SJCRH30 (cell line): ENCODE data around the gene RAP2B. TPM values are rescaled to one million over a fixed set of nuclear protein-coding genes. Genes with fewer than 3 reads are reported as not detected.
"Not testable (repeated sequence)": the region's sequence is repeated elsewhere in the genome, so short reads cannot be mapped to it uniquely, and the experiment has no call there.

Experiments
- DNase-seq, 2 experiments: peaks; one replicate each; pipeline ENCODE4 v3.0.0-alpha.2; 2015 to 2020
- H3K27ac ChIP-seq: fragments of 250-450 bp; sonication (Bioruptor Pico); 2 replicates; pipeline ENCODE4 v1.5.1; 2020; ENCODE audit warnings: mild to moderate bottlenecking, moderate library complexity
- H3K27me3 ChIP-seq: fragments of 250-450 bp; sonication (Bioruptor Pico); 2 replicates; pipeline ENCODE4 v1.5.1; 2020; ENCODE audit warnings: mild to moderate bottlenecking, moderate library complexity
- H3K36me3 ChIP-seq: fragments of 250-450 bp; sonication (Bioruptor Pico); 2 replicates; pipeline ENCODE4 v1.5.1; 2020; ENCODE audit warnings: mild to moderate bottlenecking, moderate library complexity
- H3K4me1 ChIP-seq: fragments of 250-450 bp; sonication (Bioruptor Pico); 2 replicates; pipeline ENCODE4 v1.5.1; 2020; ENCODE audit warnings: mild to moderate bottlenecking, moderate library complexity
- H3K4me3 ChIP-seq: fragments of 250-450 bp; sonication (Bioruptor Pico); 2 replicates; pipeline ENCODE4 v1.5.1; 2020; ENCODE audit warnings: mild to moderate bottlenecking, moderate library complexity
- H3K9me3 ChIP-seq: fragments of 250-450 bp; sonication (Bioruptor Pico); replicated peaks from 2 replicates; pipeline ENCODE4 v1.5.1; 2020; ENCODE audit warnings: mild to moderate bottlenecking, moderate library complexity
- total RNA-seq: library from RNA; depleted of rRNA; stranded (reverse); fragments of >200 nt; shearing (Covaris generic); gene quantifications from 2 replicates; pipeline ENCODE4 v1.2.3, GENCODE V29; 2014; rRNA removed

Gene RAP2B
- total RNA-seq, result 13.7 and 13.9 TPM in 2 replicates

DNA sequence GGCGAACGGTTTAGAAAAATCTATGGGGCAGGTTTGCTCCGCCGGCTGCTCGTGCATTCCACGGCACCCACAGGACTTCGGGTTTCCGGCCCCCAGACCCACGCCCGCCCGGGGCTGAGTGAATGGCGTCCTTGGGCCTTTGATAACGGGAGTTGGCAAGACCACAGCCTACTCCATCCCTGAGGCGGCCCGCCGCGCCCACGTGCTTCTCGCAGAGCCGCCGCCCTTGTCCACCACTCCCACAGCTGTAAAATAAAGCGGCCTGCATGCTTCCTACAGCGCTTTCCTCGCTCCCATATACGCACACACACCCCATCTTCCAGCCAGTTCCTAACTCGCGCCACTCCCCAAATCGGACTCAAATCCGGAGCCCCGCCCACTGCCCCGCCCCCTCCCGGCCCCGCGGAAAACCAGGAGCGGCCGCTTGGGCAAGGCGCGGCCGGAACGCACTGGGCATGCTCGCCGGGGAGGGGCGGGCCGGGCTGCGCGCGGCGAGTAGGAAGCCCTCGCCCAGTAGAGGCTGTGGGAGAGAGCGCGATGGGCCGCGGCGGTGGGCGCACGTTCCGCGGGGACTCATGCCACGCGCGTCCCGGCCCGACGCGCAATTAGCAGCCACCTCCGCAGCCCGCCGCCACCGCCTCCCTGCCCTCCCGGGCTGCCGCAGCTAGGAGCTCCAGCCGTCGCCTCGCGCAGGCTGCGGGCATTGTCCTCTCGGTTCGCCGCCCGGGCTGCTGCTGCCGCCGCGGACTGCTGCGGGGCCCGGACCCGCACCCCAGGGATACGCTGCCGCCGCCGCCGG, at the start of gene RAP2B:
Gene RAP2B (plus strand): TSS at position 513 of the 799 bp plus-strand sequence. CDS start 468 bp downstream, outside the sequence.
- Histone ChIP-seq H3K4me1 (no peaks in the 10 kb centered on the region; the same call in 1 of the 2 replicates), H3K36me3 (peaks cover 7% of the 10 kb centered on the region; the same call in 1 of the 2 replicates), H3K9me3 (no peaks in the 10 kb centered on the region), H3K4me3 (peak within 1 kb of the TSS; percentile 81), H3K27me3 (no peaks in the 10 kb centered on the region), H3K27ac (peak within 1 kb of the TSS; percentile 98)
- DNase-seq, result peak; percentile 92 to 93

DNA sequence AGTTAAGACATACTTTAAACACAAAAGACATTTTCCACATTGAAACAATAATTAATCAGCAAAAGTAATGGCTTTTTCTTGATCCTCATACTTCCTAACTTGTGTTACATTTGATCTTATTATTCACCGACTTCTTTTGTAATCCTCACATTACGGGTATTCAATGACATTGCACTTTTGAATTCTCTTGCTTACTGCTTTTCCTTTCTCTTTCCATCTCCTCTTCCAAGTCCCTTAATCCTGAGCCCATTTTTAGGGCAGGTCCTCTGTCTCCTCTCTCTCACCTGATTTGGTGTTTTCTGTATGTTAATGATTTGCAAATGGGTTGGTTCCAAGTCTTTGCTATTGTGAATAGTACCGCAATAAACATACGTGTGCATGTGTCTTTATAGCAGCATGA, 48.5 kb upstream of the RAP2B start:
- H3K27ac ChIP-seq, result no peak overlapping the region
- H3K27me3 ChIP-seq, result no peaks in the 10 kb centered on the region
- no peaks in the 10 kb centered on the region for H3K9me3 ChIP-seq
- H3K4me3 ChIP-seq, result no peak overlapping the region
- no peaks in the 10 kb centered on the region for H3K36me3 ChIP-seq
- DNase-seq, result no peak
- no peaks in the 10 kb centered on the region for H3K4me1 ChIP-seq

DNA sequence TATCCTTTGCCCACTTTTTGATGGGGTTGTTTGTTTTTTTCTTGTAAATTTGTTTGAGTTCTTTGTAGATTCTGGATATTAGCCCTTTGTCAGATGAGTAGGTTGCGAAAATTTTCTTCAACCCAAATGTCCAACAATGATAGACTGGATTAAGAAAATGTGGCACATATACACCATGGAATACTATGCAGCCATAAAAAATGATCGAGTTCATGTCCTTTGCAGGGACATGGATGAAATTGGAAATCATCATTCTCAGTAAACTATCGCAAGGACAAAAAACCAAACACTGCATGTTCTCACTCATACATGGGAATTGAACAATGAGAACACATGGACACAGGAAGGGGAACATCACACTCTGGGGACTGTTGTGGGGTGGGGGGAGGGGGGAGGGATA, 47.8 kb upstream of the RAP2B start:
- not testable (repeated sequence) for H3K9me3 ChIP-seq, H3K36me3 ChIP-seq, H3K27ac ChIP-seq, H3K27me3 ChIP-seq, DNase-seq, H3K4me3 ChIP-seq, H3K4me1 ChIP-seq

DNA sequence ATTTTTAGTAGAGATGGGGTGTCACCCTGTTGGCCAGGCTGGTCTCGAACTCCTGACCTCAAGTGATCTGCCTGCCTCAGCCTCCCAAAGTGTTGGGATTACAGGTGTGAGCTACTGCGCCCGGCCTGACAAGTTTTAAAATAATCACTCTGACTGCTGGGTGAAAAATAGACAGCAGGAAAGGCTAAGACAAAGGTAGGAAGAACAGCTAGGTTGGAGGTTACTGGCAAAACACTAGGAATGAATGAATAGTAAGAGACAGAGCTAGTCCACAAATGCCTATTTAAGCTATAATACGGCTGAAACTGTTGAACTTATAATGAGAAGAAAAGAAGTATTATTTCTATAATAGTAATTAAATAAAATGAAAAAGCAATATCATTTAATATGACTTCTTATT, 46.7 kb upstream of the RAP2B start:
- Histone ChIP-seq H3K27me3 (no peaks in the 10 kb centered on the region), H3K27ac (no peak overlapping the region), H3K4me3 (no peak overlapping the region), H3K9me3 (no peaks in the 10 kb centered on the region), H3K36me3 (no peaks in the 10 kb centered on the region), H3K4me1 (no peaks in the 10 kb centered on the region)
- DNase-seq, result no peak

DNA sequence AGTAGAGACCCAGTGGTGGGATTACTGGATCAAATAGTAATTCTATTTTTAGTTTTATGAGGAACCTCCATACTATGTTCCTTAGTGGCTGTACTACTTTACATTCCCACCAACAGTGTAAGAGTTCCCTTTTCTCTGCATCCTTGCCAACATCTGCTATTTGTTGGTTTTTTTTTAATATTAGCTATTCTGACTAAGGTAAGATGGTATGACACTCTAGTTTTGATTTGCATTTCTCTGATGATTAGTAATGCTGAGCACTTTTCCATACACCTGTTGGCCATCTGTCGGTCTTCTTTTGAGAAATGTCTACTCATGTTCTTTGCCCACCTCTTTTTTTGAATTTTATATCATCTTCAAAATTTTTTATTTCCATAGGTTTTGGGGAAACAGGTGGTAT, 34.2 kb upstream of the RAP2B start:
- Histone ChIP-seq H3K9me3 (no peaks in the 10 kb centered on the region), H3K4me1 (no peaks in the 10 kb centered on the region), H3K4me3 (no peak overlapping the region), H3K27me3 (no peaks in the 10 kb centered on the region), H3K27ac (no peak overlapping the region), H3K36me3 (no peaks in the 10 kb centered on the region)
- no peak for DNase-seq

DNA sequence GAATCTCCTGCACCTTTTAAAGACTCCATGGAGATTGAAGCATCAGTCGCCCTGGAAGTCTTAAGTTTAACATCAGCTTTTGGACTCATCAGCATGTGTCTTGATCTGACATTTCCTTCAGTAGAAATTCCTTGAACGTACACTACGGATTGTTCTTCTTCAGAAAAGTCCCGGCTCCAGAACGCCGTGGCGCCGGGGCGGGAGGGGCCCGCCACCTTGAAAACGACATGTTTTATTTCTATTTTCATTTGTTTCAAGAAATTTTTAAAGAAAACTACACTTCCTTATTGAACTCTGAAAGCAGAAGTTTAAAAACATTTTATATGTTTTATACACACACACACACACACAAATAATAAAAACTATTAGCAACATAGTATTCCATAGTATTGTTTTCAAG, 32.6 kb upstream of the RAP2B start:
- no peak overlapping the region for H3K27ac ChIP-seq

DNA sequence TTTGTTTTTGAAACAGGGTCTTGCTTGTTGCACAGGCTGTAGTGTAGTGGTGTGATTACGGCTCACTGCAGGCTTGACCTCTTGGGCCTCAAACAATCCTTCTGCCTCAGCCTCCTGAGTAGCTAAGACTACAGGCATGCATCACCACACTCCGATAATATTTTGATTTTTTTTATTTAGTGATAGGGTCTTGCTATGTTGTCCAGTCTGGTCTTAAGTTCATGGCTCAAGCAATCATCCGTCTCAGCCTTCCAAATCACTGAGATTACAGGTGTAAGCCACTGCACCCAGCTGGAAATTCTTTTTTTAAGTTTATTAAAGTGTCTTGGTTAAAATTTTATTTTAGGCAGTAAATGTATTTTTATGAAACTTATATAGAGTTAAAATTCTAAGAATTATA, 32.2 kb upstream of the RAP2B start:
- H3K4me1 ChIP-seq, result no peaks in the 10 kb centered on the region
- no peak overlapping the region for H3K27ac ChIP-seq
- H3K4me3 ChIP-seq, result no peak overlapping the region

More for the DNA sequence above, 32.6 kb upstream of the RAP2B start:
- Histone ChIP-seq H3K4me3 (no peak overlapping the region), H3K9me3 (no peaks in the 10 kb centered on the region), H3K27me3 (no peaks in the 10 kb centered on the region), H3K4me1 (no peaks in the 10 kb centered on the region), H3K36me3 (no peaks in the 10 kb centered on the region)
- DNase-seq, result no peak

DNA sequence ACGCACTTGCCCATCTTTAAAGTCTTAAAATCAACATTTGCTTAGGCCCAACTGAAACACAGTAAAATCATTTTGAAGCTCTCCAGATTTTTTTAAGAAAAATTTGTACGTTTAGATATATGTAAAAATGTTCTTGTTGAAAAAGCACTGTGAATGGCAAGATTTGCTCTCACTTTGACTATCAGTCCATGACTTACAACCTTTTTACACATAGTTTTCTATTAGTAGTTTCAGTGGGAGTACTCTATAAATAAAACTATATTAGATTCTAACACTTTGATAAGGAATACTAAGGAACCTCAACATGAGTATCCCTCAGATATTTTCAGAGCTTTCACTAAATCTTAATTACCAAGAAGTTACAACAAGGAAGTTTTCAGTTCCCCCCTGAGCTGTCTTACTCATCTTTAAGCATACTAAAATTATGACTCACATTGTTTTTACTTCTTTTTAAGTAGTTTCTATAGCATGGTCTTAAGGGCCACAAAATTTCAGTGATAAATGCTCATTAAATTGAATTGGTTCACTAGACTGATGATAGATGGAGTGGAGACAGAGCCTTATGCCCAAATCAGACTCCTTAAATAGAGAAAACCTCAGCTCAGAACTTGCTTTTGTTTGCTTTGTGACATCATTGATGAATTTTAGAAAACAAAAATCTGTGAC, 31.6 kb upstream of the RAP2B start:
- Histone ChIP-seq H3K4me1 (no peaks in the 10 kb centered on the region), H3K27ac (no peak overlapping the region), H3K9me3 (no peaks in the 10 kb centered on the region), H3K4me3 (no peak overlapping the region), H3K27me3 (no peaks in the 10 kb centered on the region), H3K36me3 (no peaks in the 10 kb centered on the region)
- no peak for DNase-seq

More for the DNA sequence above, 32.2 kb upstream of the RAP2B start:
- no peak for DNase-seq
- no peaks in the 10 kb centered on the region for H3K27me3 ChIP-seq
- no peaks in the 10 kb centered on the region for H3K36me3 ChIP-seq
- H3K9me3 ChIP-seq, result no peaks in the 10 kb centered on the region

DNA sequence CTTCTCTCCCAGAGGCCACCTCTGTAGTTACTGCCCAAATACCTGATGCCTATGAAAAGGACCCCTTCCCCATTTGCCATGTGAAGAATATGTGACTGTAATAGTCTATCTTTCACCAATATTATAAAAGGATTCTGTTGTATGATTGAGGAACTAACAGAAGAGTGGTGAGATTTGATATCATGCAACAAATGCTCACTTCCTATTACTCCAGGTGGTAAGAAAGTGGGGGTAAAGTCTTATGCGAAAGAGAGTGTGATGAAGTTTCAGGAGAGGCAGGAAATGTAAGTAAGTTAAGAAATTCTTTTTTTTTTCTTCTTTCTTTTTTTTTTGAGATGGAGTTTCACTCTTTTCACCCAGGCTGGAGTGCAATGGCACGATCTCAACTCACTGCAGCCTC, 24.4 kb upstream of the RAP2B start:
- no peak for DNase-seq
- H3K4me1 ChIP-seq, result peaks cover 14% of the 10 kb centered on the region; the same call in 1 of the 2 replicates
- H3K9me3 ChIP-seq, result no peaks in the 10 kb centered on the region
- no peaks in the 10 kb centered on the region for H3K27me3 ChIP-seq
- no peaks in the 10 kb centered on the region for H3K36me3 ChIP-seq
- no peak overlapping the region for H3K27ac ChIP-seq
- H3K4me3 ChIP-seq, result no peak overlapping the region

DNA sequence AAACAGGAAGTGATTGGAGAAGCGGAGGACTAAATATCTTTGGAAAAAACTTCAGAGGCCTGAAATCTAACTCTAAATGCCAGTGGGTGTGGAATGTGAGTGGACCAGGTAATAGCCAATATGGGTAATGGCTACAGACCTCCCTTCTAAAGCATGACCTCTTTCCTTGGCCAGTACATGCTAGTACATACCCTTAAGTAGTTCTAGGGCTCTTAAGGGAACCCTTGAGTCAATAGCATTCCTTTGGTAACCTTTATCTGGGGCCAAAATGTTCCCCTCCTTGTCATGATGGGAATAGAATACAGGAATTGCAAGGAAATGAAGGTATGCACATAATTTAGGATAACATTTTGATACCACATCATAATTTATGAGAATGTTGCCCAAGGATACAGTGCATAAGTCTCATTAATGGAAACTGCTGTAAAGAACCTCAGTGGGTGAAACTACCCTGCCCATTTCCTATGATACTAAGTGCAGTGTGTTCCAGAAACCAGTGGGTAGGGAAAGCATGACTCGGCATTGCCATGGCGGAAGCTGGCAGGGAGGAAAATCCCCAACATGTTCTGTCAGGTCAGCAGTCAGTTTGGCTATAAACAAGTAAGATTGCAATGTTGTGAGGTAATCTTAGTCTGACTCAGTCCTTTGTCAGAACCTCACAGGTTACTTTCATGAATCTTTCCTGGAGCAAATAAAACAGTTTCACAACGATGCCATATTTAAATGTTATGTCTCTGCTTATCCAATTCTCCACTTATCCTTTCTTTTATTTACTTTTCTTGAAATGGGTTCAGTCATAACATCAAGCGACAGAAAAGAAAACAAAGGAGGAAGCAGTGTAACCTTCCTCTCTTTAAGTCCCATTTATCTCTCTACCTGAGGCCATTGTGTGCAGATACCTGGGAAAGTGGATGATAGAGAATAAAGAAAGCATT, 23.5 kb upstream of the RAP2B start:
- Histone ChIP-seq H3K36me3 (no peaks in the 10 kb centered on the region), H3K4me3 (no peak overlapping the region), H3K27me3 (no peaks in the 10 kb centered on the region), H3K27ac (peak overlapping the region; percentile 19; the same call in 1 of the 2 replicates), H3K9me3 (no peaks in the 10 kb centered on the region), H3K4me1 (peaks cover 14% of the 10 kb centered on the region; the same call in 1 of the 2 replicates)
- peak; percentile 21 to 28 for DNase-seq

DNA sequence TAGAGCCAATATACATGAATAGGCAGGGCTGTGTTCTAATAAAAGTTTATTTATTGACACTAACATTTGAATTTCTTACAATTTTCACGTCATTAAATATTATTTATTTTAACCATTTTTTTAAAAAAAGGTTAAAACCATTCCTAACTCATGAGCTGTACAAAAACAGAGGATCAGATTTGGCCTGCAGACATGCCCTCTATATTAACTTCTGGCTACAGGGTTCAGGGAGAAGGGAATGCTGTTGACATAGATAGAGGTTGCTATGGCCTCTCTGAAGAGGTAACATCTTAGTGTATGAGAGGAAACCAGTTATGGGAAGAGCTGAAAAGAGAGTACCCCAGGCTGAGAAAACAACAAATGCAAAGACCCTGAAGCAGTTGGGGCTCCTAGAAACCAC, 19.1 kb upstream of the RAP2B start:
- peaks cover 24% of the 10 kb centered on the region; the same call in 1 of the 2 replicates for H3K4me1 ChIP-seq
- DNase-seq, result no peak

DNA sequence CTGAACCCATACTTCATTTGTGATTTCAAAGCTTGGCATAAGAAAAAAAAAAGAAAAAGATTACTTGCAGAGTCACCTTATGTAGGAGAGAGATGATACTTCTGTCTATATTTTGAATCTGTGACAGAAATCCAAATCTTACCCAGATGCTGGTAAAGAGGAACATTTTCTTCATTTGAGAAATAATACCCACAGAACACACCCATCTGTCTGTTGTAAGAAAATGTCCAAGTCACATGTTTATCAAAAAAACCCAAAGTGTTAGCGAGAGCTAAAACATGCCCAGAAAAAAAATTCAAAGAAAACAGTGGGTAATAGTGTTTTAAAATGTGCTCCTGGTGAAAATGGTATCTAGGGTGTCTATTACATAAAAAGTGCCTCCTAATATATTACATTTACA, 18.0 kb upstream of the RAP2B start:
- no peak overlapping the region for H3K27ac ChIP-seq
- no peaks in the 10 kb centered on the region for H3K27me3 ChIP-seq
- H3K9me3 ChIP-seq, result no peaks in the 10 kb centered on the region
- H3K4me3 ChIP-seq, result no peak overlapping the region
- DNase-seq, result no peak
- H3K36me3 ChIP-seq, result no peaks in the 10 kb centered on the region
- H3K4me1 ChIP-seq, result peaks cover 14% of the 10 kb centered on the region; the same call in 1 of the 2 replicates

More for the DNA sequence above, 19.1 kb upstream of the RAP2B start:
- H3K36me3 ChIP-seq, result no peaks in the 10 kb centered on the region
- H3K27me3 ChIP-seq, result no peaks in the 10 kb centered on the region
- H3K9me3 ChIP-seq, result no peaks in the 10 kb centered on the region
- H3K4me3 ChIP-seq, result no peak overlapping the region
- no peak overlapping the region for H3K27ac ChIP-seq

DNA sequence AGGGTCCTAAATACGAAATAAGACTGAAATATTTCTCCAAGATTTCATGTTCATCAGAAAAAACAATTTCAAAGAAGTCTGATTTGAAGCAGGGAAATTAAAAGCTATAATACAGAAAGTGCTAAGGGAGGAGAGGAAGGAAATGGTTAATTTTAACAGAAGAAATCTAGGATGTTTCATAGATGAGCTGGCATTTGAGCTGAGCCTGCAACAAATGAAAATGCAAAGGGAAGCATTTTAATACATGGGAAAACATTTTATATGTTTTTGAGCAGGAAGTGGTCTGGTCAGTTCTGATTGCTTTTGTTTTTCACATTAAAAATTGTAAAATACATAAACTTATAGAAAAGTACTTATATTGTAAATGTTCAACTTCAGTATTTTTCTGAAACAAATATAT, 17.2 kb upstream of the RAP2B start:
- no peaks in the 10 kb centered on the region for H3K27me3 ChIP-seq
- no peak overlapping the region for H3K27ac ChIP-seq
- H3K9me3 ChIP-seq, result no peaks in the 10 kb centered on the region
- DNase-seq, result no peak
- no peak overlapping the region for H3K4me3 ChIP-seq
- H3K4me1 ChIP-seq, result peaks cover 13% of the 10 kb centered on the region; the same call in 1 of the 2 replicates
- H3K36me3 ChIP-seq, result no peaks in the 10 kb centered on the region

DNA sequence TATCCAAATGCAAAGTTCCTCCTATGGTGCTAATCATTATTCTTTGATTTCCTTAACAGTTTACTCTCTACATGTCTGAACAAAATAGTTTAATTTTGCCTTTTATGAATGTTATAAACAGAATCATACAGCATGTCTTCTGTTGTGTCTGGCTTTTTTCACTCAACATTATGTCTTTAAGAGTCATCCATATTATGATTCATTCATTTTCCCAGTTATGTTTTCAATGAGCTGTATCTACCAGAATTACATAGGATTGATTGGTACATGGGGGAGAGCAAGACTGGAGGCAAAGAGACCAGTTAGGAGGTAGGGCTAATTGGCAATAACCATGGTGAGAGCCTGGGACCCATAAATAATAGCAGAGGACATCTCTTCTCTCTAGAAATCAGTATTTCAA, 16.6 kb upstream of the RAP2B start:
- H3K9me3 ChIP-seq, result no peaks in the 10 kb centered on the region
- peaks cover 13% of the 10 kb centered on the region; the same call in 1 of the 2 replicates for H3K4me1 ChIP-seq
- no peak overlapping the region for H3K27ac ChIP-seq
- no peaks in the 10 kb centered on the region for H3K36me3 ChIP-seq
- H3K4me3 ChIP-seq, result no peak overlapping the region
- no peak for DNase-seq
- H3K27me3 ChIP-seq, result no peaks in the 10 kb centered on the region
